Kidney (tissue), 14 donors: Measurements from ENCODE around the gene DDA1. TPM values are rescaled to one million over a fixed set of nuclear protein-coding genes. Genes with fewer than 3 reads are reported as not detected.

Experiments used
- DNase-seq, 5 donors: peaks; one replicate each; pipeline ENCODE4 v3.0.0-alpha.2; 2013 to 2020
- FAIRE-seq: peaks from 2 replicates; lab custom pipeline; 2012; peaks lifted over from hg19 to GRCh38; lab: Jason Lieb, UNC
- H3K27ac ChIP-seq, 2 donors: one replicate each; pipeline ENCODE4 v1.7.0; 2013; ENCODE audit warnings: low read depth in 2 of 2, low read length in 2 of 2, inconsistent platforms in 1 of 2
- H3K27me3 ChIP-seq: one replicate; pipeline ENCODE4 v1.7.1; 2013; ENCODE audit warnings: low read length, inconsistent platforms; ENCODE audit not compliant: control insufficient read depth, insufficient read depth
- H3K36me3 ChIP-seq, 3 donors: one replicate each; pipeline versions ENCODE4 v1.7.0 to v1.7.1; 2013; ENCODE audit warnings: low read length in 3 of 3, control low read depth in 1 of 3, inconsistent platforms in 1 of 3; ENCODE audit not compliant: insufficient read depth in 3 of 3, control insufficient read depth in 2 of 3
- H3K4me1 ChIP-seq, 3 donors: one replicate each; pipeline versions ENCODE4 v1.7.0 to v1.7.1; 2013; ENCODE audit warnings: low read length in 3 of 3, inconsistent platforms in 1 of 3, low read depth in 1 of 3; ENCODE audit not compliant: control insufficient read depth in 2 of 3, insufficient read depth in 2 of 3
- H3K4me3 ChIP-seq, 3 donors: one replicate each; pipeline versions ENCODE4 v1.7.0 to v1.8.1; 2013; ENCODE audit warnings: low read length in 3 of 3, control low read depth in 1 of 3, inconsistent platforms in 1 of 3
- H3K9ac ChIP-seq, 3 donors: one replicate each; pipeline versions ENCODE4 v1.7.0 to v1.7.1; 2013; ENCODE audit warnings: low read length in 3 of 3, control low read depth in 1 of 3, inconsistent platforms in 1 of 3
- H3K9me3 ChIP-seq, 3 donors: one replicate each; pipeline versions ENCODE4 v1.7.0 to v1.7.1; 2013; ENCODE audit warnings: low read length in 3 of 3, control low read depth in 1 of 3, inconsistent platforms in 1 of 3; ENCODE audit not compliant: control insufficient read depth in 2 of 3, insufficient read depth in 1 of 3
- CTCF ChIP-seq: IDR thresholded peaks from 3 replicates; pipeline ENCODE4 v1.5.1; 2012; ENCODE audit warnings: mild to moderate bottlenecking, moderate library complexity, borderline replicate concordance; ENCODE audit not compliant: insufficient read depth; ENCODE audit errors: extremely low read depth
- intact Hi-C: fragments of 100-400 bp; cut with DNase I; formaldehyde crosslinking; loops from one replicate; pipeline ENCODE4 v1.11.1; 2022
- polyA plus RNA-seq: library from polyadenylated mRNA; stranded (reverse); fragments of 350-450 nt; fragmentation: Illumina TruSeq; extraction: RNeasy Lipid Tissue Mini Kit (QIAGEN cat#74804); gene quantifications from one replicate; pipeline ENCODE4 v1.2.3, GENCODE V29; 2014; ENCODE audit warnings: low read depth, low replicate concordance; ENCODE audit not compliant: insufficient read depth
- total RNA-seq: library from RNA; stranded (reverse); fragmentation: NEBNext Ultra II Directional; extraction: Animal tissue kit (Norgen Biotek cat#: 25700); gene quantifications from one replicate; pipeline ENCODE4 v1.2.1, GENCODE V29; 2021
- donor health status: control.
- donor health status: control.
- donor health status: control.
- donor health status: control.
- donor health status: control.
- donor health status: DM: yes; HTN: yes; CAD: no.
- donor health status: Normal renal cell carcinoma (clear cell type).

The DDA1 gene
- total and polyA plus RNA-seq, 2 donors from 2014 or later: 27.7 to 35.9 TPM

- intact Hi-C loops: loop anchor here (10.0 kb wide), 1 partner anchor 127 kb away; the partner anchor contains the start of gene NXNL1
- Histone ChIP-seq H3K4me3 (peak overlapping the region; percentile 87 to 98 (median 95)), H3K9ac (peak overlapping the region; percentile 60 to 92 (median 74)), H3K27ac (peak overlapping the region; percentile 60 to 95), H3K27me3 (no peaks in the 10 kb centered on the region), H3K4me1 (peaks cover 0 to 24% (median 0%) of the 10 kb centered on the region in 3 donors), H3K36me3 (no peaks in the 10 kb centered on the region), H3K9me3 (no peaks in the 10 kb centered on the region)
- TF ChIP-seq CTCF: no peak
- DNase-seq: peak in 1 of 5 donors; percentile 84
- FAIRE-seq: no peak
These were observed 28.5 kb downstream of the DDA1 start for GRCh38 chr19:17337675-17338432.

GRCh38 chr19:17338433-17339078 lies 29.2 kb downstream of the DDA1 start:
- Histone ChIP-seq H3K4me3 (peak overlapping the region in 1 of 3 donors; percentile 95), H3K9me3 (no peaks in the 10 kb centered on the region), H3K36me3 (no peaks in the 10 kb centered on the region), H3K4me1 (peaks cover 0 to 24% (median 0%) of the 10 kb centered on the region in 3 donors), H3K27ac (no peak overlapping the region), H3K9ac (no peak overlapping the region), H3K27me3 (no peaks in the 10 kb centered on the region)
- TF ChIP-seq CTCF: no peak
- FAIRE-seq: no peak
- intact Hi-C loops: loop anchor here (10.0 kb wide), 1 partner anchor 126 kb away; the partner anchor contains the start of gene NXNL1
- DNase-seq: peak in 2 of 5 donors; percentile 80 to 83

GRCh38 chr19:17339088-17339741 lies 29.9 kb downstream of the DDA1 start:
- H3K9me3 ChIP-seq: no peaks in the 10 kb centered on the region
- H3K9ac ChIP-seq: no peak overlapping the region
- no peaks in the 10 kb centered on the region for H3K27me3 ChIP-seq
- DNase-seq (peak in 1 of 5 donors; percentile 89), FAIRE-seq (no peak)
- no peak overlapping the region for H3K4me3 ChIP-seq
- intact Hi-C loops: loop anchor here (10.0 kb wide), 1 partner anchor 126 kb away; the partner anchor contains the start of gene NXNL1
- TF ChIP-seq CTCF: no peak
- no peaks in the 10 kb centered on the region for H3K36me3 ChIP-seq
- no peak overlapping the region for H3K27ac ChIP-seq
- peaks cover 0 to 18% (median 0%) of the 10 kb centered on the region in 3 donors for H3K4me1 ChIP-seq
